Activated naive CD4-positive, alpha-beta T cell (primary cell): Measurements from ENCODE around the gene MYADML2.
"Not testable (repeated sequence)": the region's sequence is repeated elsewhere in the genome, so short reads cannot be mapped to it uniquely, and the experiment has no call there.

Experiments
- DNase-seq, 4 experiments: peaks; one replicate each; lab custom pipeline; 2025; lab: John Stamatoyannopoulos, UW

Gene MYADML2

GRCh38 chr17:81924557-81925532 is 22.2 kb downstream of the MYADML2 start:
- peak in 1 of 4 experiments; percentile 27 for DNase-seq

GRCh38 chr17:81923302-81924260 is 23.5 kb downstream of the MYADML2 start:
- no peak for DNase-seq

GRCh38 chr17:81922566-81923301 is 24.3 kb downstream of the MYADML2 start:
- no peak for DNase-seq

GRCh38 chr17:81921996-81922565 is 25.0 kb downstream of the MYADML2 start:
- DNase-seq = no peak

GRCh38 chr17:81921537-81921862 is 25.5 kb downstream of the MYADML2 start:
- DNase-seq = no peak

- DNase-seq = no peak
Observed at GRCh38 chr17:81920612-81921536, 26.2 kb downstream of the MYADML2 start.

- no peak for DNase-seq
Observed at GRCh38 chr17:81918832-81919545, 28.0 kb downstream of the MYADML2 start.

- not testable (repeated sequence) for DNase-seq
Observed at GRCh38 chr17:81918333-81918669, 28.7 kb downstream of the MYADML2 start.

- peak; percentile 69 to 89 (median 82) for DNase-seq
Observed at GRCh38 chr17:81917565-81918332, 29.3 kb downstream of the MYADML2 start, which contains the start of gene SIRT7. Gene SIRT7 (minus strand): TSS chr17:81918176. CDS start chr17:81918131, 45 bp downstream.

GRCh38 chr17:81916234-81917001 is 30.6 kb downstream of the MYADML2 start:
- no peak for DNase-seq

GRCh38 chr17:81915331-81915730 is 31.7 kb downstream of the MYADML2 start:
- DNase-seq = no peak

- DNase-seq = no peak
Observed at GRCh38 chr17:81914103-81914850, 32.8 kb downstream of the MYADML2 start.

- no peak for DNase-seq
Observed at GRCh38 chr17:81913394-81914102, 33.5 kb downstream of the MYADML2 start.

- no peak for DNase-seq
Observed at GRCh38 chr17:81912441-81913309, 34.4 kb downstream of the MYADML2 start.

GRCh38 chr17:81911969-81912368 is 35.1 kb downstream of the MYADML2 start:
- no peak for DNase-seq
